Stimulated activated CD4-positive, alpha-beta T cell treated with anti-CD3 and anti-CD28 coated beads, Interleukin-4, amount 100 ng/mL, for 4 hours (primary cell): ENCODE measurements around the gene NDUFAF4.
"Not testable (repeated sequence)": the region's sequence is repeated elsewhere in the genome, so short reads cannot be mapped to it uniquely, and the experiment has no call there.

Experiments used
- DNase-seq, 2 experiments: peaks; one replicate each; pipeline ENCODE4 v3.0.0-alpha.2; 2020

The NDUFAF4 gene

DNA sequence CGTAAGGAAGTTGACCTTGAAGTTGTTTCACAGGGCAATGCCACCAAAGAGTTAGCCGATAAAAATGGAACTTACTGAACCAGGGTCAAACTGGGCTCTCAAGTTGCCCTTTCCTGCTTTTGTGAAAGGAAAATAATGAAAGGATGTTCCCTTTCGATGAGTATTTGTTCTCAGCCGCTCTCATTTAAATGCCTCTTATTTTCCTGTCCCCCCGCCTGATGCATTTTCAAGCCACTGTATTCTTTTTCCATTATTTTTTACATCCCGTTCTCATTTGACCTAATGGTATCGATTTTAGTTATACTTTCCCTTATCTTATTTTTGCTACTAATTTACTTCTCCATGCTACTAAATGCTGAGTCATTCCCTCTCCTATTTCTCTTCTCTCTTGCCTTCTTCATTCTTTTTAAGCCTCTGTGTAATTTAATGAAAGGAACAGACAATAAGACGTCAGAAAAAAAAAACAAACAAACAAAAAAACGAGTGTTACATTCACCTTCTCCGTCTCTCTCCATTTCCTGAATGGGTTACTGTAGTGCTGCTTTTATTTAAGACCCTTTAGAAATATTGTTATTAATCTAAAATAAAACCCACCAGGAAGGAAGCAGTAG is 655 bp upstream of the NDUFAF4 start:
- DNase-seq: no peak

DNA sequence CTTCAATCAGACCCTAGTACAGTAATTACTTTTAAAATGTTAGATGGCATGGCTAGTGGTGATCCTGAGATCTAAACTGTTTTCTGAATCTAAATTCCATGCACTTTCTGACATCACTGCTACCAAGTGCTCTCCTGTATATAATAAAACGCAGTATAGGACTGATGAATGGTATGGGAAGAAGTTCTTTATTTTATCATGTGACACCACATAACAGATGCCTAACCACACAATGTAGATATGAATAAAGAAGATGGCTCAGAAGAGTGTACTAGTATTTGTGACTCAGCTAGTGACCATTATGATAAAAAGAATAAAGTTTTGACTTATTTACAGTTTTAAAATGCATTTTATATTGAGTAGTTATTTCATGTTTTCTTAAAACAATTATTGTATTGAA is 8.5 kb downstream of the NDUFAF4 start:
- DNase-seq: no peak

DNA sequence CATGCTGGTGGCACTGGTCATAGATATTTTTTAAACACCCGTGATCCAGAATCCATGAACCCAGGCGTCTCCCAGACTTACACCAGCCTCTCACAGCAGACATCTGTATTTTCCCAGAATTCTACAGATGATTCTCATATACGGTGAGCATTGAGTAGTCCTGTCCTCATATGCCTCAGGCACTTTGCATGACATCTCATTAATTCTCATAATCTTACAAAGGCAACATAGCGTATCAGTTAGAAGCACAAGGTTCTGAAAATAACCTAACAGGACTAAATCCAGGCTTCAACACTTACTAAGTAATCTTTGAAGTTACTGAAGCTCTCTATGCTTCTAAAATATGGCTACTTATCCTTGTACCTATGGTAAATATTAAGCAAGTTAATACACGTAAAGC is 8.9 kb downstream of the NDUFAF4 start:
- DNase-seq: no peak

DNA sequence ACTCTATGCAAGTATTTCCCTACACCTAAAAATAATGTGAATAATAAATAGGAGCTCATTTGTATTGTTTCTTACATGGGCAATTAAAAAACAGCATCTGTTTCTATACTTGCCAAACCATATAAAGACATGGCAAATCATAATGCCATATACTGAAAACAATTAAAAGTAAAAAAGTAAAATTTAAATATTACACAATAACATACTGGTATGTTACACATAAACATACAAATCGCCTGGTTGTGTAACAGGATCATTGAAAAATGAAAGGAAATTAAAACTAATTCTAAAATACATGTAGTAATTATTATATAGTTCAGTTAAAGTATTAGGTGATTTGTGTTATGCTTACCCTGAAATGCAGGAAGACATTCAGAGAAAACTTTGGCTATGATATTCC is 11.2 kb downstream of the NDUFAF4 start:
- no peak for DNase-seq

DNA sequence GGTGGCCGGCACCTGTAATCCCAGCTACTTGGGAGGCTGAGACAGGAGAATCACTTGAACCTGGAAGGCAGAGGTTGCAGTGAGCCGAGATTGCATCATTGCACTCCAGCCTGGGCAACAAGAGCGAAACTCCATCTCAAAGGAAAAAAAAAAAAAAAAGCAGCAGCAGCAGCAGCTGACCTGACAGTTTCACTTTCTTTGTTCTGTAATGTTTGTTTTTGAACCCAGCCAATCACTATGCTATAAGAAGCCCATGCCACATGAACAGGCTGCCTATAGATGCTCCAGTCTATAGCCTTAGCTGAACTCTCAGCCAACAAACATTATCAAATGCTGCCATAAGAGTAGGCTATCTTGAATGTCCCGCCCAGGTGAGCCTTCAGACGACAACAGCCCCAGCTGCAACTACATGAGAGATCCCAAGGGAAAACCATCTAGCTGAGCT is 12.5 kb downstream of the NDUFAF4 start:
- DNase-seq: not testable (repeated sequence)

DNA sequence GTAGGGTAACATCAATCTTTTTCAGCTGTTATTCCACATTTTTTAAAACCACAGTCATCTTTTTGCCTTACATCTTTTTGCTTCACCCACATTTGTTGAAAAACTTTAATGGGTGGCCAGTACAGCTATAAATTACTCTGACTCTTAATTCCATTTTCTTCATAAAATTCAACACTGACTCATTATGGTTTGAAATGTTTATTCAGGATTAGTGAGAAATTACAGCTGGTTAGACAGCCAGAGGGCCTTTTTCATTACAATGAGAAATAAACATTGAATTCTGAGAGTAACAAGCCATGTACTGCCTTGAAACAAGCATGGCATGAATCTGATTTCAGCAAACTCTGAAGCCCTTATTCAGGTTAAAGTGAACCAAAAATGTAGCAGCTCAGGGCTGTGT is 19.5 kb downstream of the NDUFAF4 start:
- DNase-seq: no peak

DNA sequence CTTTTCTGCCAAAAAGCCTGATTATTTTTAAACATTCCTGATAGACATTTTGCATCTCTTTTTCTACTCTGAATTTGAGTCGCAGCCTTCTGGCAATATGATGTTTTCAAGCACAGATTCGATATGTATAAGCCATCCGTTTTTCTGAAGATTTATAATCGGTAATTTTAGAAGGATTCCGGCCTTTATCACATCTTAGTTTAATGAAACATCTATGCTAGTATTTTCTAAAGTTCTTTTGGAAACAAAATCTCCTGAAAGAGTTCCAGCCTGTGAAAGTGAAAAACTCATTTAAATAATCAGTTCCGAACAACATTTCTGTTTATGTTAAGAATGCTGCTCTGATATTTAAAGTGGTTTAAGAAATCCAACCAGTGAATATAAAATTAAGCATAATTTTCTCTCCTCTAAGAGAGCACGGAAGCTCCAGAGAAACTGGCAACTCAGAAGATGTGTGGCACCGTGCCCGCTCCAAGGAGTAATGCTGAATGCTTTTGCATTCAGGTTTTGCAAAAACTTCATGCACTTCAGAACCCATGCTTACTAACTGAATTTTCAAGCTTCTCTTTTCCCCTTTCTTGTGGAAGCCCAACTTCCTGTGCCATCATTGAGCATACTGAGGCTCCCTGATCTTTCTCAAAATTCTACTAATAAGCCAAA is 20.7 kb downstream of the NDUFAF4 start:
- no peak for DNase-seq

DNA sequence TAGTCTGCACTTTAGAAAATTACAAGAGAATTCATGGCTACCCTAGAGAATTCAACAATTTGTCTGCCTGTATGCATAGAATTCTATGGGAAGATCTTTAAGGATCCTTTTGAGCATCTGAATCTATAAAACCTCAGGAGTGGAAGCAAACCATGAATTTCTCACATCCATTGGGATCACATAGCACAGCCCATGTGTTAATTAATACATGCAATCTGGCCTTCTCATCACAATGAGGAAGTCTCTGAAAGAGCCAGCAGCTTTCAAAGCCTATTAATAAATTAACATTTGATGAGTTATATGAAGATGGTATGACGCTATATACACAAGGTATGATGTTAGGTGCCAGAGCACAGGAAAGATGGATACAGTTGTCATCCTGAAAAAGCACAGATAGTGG is 24.7 kb downstream of the NDUFAF4 start:
- no peak for DNase-seq

DNA sequence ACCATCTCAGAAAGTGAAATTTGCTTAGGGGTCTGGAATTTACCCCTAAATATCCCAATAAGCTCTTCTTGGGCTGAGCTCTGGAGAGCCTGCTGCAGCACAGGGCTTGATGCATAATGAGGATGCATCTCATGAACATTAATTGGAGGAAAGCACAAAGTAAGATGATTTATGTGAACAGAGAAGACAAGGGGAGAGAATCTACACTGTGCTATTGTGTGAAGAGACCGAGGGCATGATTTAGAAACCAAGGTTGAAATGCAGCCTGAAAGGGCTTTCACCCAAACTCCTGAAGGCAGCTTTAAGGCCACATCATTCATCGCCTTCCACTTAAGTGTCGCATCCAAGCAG is 32.7 kb downstream of the NDUFAF4 start:
- no peak for DNase-seq

DNA sequence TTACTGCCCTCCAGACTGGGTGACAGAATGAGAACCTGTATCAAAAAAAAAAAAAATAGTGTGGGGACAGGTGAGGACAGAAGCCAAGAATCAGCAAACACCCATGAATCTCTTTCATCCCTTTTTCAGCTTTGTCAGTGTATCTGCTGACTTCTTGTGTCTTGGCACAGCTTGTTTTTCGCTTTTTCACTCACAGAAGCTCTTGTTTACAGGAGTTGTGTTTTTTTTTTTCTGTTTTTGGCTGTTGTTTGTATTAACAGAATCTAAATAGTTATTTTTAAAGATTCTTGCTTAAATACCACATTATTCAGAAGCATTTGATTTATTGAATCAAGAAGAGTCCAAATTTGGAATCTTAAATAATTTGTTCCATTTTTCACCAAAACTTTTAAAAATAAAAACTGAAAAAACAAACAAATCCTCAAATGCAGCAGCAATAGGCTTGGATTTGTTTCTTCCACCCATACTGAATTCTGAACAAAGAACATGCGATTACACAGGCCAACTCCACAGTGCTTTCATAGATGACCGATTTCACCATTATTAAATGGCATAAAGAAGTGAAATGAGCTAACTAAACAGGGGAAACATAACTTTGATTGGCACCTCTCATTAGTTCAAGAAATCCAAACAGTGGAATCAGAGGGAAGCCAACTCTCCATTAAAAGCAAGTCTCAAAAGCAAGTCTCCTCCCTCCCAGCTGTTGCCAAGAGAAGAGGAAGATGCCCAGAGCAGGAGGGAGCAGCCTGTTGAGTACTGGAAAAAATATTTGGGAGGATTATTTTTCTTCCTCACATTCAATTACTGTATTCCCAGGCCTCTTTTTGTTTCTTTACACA is 33.3 kb downstream of the NDUFAF4 start:
- DNase-seq: no peak

DNA sequence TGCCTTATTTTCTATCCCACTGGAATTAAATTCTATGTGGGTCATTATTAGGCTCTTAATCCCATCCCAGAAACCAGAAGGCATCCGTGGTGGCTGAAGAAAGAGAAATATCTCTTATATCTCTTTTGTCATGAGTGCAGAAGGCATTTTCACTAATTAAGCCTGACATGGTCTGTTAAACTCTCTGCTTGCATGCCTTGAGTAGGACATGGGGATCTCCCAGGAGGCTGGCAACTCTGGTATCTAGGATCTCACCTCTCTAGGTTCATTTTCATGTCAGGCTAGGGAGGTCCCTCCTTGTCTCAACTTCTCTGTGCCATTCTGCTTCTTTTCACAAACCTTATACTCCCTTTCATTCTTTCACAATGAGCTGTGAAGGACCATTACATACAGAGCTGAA is 35.1 kb downstream of the NDUFAF4 start:
- no peak for DNase-seq

DNA sequence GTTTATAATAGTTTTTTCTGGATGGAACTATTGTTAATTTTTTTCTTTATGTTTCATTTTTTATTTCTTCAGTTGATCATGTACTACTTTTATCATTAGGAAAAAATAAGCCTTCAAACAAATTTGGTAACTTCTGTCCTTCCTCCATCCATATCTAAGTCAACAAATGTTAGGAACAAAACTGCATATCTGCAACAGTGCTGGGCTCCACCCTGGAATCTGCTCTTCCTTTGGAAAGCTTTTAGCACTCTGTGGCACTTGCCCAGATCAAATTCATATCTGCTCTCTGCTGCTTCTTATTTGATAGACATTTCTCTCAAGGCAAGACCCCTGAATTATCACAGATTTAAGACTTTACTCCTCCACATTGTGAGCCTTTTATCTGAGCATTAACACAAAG is 36.1 kb downstream of the NDUFAF4 start:
- no peak for DNase-seq

DNA sequence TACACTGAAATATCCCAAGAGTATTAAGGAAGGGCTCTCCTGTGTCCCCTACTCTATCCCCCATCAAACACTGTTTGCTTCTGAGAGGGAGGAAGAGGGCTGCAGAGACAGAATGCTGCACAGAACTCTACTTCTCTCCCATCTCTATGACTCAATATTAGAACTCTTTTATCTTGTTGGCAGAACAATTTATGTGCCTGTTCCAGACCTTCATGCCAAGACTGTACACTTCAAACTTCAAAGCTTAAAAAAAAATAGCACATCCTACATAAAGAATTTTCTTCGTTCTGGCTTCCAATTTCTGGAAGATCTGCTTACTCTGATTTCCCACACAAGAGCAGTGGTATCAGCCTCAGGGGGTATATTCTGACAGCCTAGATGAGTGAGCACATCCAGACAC is 40.8 kb downstream of the NDUFAF4 start:
- DNase-seq: no peak

DNA sequence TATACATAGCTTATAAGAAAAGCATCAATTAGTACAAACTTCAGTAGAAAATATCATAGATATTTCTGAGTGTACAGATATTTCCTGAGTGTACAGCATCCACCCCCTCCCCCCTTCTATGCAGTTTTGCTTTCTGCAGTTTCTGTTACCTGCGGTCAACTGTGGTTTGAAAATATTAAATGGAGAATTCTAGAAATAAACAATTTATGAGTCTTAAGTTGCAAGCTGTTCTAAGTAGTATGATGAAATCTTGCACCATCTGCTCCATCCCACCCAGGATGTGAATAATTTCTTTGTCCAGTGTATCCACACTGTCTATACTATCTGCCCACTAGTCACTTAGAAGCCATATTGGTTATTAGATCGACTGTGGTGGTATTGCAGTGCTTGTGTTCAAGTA is 44.6 kb downstream of the NDUFAF4 start:
- no peak for DNase-seq

DNA sequence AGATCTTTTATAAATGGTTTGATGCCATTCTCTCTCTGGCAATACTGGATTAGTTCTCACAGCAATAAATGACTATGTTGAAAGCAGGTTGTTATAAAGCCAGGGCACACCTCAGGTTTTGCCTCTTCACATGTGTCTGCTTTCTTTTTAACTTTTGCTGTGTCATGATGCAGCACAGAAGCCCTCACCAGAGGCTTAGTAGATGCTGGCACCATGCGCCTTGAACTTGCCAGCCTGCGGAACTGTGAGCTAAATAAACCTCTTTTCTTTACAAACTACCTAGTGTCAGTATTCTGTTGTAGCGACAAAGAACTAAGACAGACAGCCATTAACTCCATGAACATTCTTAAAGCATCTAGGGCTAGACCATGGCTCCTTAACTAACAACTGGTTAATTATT is 45.1 kb downstream of the NDUFAF4 start:
- no peak for DNase-seq

DNA sequence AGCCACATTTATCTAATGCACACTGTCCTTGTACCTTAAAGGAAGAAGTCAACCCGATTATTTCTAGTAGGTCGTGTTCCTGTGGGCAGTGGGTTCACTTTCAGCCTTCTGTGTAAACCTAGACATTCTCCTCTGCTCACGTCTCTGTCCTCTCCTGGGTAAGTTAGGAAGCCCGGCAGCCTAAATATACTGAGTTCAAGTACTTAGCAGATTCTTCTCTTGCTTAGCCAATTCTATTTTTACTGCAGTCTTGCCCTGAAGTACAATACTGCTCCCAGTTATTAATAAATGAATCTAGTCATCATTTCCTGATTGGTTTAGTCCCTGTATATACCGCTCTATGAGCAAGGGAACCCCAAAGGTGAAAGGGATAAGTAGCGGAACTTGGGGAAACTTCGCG is 45.8 kb downstream of the NDUFAF4 start:
- DNase-seq: no peak

DNA sequence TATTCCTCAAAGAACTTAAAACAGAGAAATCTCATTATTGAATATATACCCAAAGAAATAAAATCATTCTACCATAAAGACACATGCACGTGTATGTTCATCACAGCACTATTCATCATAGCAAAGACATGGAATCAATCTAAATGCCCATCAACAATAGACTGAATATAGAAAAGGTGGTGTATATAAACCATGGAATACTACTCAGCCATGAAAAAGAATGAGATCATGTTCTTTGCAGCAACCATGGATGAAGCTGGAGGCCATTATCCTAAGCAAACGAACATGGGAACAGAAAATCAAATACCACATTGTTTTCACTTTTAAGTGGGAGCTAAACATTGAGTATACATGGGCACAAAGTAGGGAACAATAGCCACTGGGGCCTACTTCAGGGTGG is 48.1 kb downstream of the NDUFAF4 start:
- DNase-seq: no peak

DNA sequence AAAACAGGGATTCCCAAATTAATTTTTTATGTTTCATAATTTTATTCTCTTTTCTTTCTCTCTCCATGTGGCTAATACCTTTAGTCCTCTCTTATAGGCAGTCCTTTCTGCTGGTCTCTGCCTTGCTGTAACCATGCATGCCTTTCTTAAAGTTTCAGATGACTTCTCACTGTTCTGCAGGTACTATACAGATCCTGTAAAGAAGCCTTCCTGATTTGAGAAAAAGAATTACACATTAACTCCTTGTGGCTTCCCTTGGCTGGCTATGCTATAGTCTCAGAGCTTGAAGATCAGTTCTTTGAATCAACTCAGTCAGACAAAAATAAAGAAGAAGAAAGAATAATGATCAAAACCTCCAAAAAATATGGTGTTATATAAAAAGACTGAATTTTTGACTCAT is 53.2 kb downstream of the NDUFAF4 start:
- no peak for DNase-seq

DNA sequence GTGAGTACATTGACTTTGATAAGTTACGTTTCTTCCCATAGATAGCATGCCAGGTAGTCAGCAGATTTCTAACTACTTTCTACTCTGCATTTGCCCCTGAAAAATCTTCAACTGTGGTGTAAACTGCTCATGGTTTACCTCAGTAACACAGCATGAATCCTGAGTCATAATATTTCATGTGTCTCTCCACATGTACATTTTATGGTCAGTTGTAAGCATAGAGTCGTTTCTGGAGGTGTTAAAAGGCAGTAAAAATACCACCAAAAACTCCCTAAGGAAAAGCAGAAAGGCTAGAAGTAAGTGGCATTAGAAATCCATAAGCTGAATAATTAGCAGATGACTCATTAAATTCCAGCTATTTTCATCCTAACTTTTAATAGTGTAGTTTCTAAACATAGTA is 56.3 kb downstream of the NDUFAF4 start:
- DNase-seq: no peak
